ENCODE measurements around the gene CORO7.

The CORO7 gene

DNA sequence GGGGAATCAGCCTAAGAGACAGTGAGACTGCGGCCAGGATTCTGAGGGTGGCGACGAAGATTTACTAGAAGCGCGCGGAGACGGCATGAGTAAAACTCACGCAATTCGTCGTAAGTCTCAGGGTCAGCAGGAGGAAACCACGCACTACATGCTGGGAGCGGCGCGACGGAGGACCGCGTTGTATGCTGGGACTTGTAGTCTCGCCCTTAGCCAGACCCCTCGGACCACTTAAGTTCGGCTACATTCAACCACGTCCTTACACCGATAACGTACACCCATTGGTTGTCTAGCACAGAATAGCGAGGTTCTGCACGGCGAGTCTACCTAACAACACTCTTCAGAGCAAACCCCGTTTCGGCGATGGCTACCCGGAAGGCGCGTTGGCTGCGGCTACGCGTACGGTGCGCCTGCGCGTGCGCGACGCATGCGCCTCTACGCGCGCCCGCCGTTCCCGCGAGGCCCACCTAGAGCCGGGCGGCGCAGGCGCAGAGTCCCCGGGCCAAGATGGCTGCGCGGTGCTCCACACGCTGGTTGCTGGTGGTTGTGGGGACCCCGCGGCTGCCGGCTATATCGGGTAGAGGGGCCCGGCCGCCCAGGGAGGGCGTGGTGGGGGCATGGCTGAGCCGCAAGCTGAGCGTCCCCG is 9.1 kb upstream of the CORO7 start, which contains the start of gene DNAJA3:
TSS of gene DNAJA3 (plus strand) at position 491 of the 643 bp plus-strand sequence. CDS start at position 505, 14 bp downstream.
- peak; percentile 88 for DNase-seq

DNA sequence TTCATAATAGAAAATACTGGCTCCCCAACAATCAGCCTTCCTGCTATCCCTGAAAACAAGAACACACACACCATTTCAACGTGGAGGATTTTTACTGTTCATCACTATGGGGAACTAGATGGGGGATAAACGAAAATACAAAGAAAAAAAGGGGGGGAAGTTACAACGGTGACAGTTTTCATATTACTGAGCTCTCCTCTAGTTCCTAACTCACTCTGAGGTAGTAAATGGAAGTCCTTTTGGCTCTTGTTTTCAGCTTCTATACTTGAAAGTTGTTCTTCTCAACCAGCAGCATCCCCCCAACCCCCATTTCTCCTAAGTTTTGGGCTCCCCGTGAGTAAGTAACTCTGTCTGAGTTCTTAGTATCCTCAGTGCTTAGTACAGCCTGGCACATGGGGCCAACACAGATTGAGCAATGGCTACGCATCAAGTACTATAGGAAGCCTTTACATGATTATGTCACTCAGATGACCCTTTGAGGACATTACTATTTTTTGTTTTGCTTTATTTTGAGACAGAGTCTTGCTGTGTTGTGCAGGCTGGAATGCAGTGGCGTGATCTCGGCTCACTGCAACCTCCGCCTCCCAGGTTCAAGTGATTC is 4.2 kb upstream of the CORO7 start:
- no peak for DNase-seq

DNA sequence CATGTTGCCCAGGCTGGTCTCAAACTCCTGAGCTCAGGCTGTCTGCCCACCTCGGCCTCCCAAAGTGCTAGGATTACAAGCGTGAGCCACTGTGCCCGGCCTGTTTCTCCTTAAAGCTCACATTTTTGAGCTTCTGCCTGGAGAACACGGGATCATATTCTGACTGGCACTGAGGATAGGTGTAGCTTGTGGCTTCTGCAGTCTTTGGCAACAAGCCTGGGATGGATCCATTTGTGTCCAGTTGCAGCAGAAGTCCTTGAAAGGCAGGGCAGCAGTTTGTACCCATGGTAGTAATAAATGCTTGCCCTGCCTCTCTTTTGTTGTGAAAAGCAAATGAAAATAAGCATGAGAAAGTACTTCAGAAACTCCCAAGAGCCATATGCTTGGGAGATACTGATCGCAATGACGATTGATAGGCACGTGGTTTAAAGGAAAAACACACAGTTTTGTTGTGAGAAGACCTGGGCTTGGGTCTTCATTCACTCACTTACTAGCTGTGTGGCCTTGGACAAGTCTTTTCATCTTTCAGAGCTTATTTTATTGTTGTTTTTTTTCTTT is 3.1 kb upstream of the CORO7 start:
- DNase-seq, result no peak

DNA sequence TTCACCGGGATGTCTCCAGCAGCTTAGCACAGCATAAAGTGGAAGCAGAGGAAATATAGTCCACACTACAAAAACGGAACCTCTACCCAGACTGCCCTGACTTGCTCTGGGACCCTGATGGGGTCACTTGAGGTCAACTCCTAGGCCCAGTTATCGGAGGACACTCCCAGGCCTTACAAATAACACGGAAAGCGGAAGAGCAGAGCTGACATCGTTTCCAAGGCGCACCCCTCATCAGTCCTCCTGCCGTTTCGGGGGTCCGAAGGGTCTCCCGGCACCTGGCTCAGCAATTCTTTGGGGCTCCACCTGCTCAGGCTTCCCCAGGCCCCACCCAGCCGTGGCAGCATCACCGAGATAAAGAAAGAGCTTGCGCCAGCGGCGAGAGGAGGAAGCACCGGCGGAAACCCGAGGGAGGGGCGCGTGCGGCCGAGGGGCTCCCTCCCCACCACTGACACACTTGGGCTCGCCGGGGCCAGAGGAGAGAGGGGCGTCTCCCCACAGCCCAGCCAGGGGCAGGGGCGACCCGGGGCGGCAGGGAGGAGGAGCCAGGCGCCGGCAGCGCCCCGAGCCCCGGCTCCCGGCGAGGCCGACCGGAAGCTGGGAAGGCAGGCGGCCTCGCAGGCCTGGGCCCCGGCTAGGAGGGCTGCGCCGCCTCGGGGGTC is 727 bp downstream of the CORO7 start:
- DNase-seq, result peak; percentile 26

DNA sequence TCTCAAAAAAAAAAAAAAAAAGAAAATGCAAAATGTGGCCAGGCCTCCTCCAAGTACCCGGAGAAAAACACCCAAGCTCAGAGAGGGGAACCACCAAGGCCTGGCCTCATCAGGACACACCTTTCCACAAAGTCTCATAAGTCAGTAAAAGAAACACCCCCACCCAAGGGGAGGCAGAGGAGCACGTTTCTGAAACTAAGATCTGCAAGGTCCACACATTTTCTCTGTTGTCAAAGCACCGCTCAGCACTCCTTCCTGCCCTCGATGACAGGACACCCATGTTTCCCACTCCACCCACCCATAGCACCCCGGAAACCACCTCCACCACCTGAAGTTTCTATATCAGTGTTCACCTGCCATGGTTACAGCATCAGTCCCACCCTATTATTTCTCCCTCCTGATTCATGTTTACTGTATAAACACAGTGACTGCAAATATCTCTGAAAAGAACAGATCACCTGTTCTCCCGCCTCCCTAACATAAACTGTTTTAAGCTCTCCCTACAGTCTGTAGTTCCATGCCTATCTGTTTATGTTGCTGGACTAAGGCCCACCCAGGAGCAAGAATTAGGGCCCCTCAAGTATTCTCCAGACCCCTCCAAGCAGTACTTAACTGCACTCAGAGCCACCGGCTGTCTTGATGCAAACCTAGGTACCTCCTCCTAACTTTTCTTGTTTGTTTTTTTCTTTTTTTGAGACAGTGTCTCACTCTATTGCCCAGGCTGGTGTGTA is 2.0 kb downstream of the CORO7 start:
- DNase-seq, result peak; percentile 37

DNA sequence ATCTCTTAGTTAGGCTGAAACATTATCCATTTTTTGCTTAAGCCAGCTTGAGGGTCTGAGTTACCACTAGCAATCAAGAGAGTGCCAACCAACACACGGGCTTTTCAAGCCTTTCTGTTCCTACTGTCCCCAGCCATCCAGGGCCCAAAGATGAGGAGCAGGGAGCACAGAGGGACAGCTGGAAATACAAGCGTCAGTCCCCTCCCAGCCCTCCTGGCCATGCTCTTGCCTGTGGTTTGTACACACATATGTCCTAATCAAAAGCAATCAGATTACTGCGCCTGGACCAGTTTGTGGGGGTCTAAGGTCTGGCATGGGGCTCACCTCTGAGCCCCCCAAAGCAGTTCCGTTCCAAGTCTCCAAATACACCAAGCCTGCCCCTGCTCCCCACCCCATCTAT is 3.5 kb downstream of the CORO7 start:
- DNase-seq, result no peak

GRCh38 chr16:4412159-4412558 is 4.2 kb downstream of the CORO7 start:
- DNase-seq, result no peak

DNA sequence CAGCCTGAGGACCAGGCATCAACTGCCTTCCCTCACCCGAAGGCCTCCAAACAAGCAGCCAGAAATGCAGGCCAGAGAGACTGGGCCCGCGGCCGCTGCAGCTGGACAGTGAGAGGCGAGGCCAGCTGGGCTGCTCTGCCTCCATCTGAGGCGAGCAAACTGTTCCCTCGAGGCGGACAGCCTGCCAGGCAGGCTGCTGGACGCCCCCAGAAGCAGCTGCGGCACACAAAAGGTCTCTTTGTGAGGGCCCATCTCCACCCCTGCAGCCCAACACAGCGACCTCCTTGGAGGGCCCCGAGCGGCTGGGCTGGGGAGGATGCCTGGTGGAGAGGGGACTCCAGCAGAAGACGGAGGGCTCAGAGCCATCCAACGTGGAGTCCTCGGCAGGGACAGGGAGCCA is 4.7 kb downstream of the CORO7 start:
- DNase-seq, result no peak

DNA sequence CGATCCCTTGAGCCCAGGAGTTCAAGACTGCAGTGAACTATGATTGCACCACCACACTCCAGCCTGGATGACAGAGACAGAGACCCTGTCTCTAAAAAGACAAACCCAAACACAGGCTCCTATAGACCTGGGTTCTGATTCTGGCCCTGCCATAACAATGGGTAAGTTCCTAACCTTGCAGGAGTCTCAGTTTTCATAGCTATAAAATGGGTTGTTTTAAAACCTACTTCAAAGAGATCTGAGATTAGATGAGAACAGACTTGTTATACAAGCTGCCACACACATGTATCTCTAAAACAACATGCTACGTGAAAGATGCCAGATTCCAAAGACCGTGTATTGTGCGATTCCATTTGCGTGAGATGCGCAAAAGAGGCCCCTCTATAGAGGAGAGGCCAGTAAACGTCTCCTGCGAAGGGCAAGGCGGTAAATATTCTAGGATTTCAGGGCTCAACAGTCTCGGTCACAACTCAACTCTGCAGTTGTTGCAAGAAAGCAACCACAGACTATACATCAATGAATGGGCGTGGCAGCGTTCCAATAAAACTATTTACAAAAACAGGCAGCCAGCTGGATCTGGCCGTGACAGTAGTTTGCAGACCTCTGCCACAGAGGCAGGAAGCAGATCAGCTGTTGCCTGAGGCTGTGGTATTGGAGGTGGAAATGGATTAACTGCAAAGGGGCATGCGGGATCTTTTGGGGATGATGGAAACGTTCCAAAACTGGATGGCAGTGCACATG is 5.9 kb downstream of the CORO7 start:
- peak; percentile 23 for DNase-seq

GRCh38 chr16:4409081-4409932 is 7.1 kb downstream of the CORO7 start:
- no peak for DNase-seq

GRCh38 chr16:4408323-4408690 is 8.1 kb downstream of the CORO7 start:
- DNase-seq, result no peak

- DNase-seq, result no peak
Measured at GRCh38 chr16:4407543-4408322, 8.7 kb downstream of the CORO7 start.

DNA sequence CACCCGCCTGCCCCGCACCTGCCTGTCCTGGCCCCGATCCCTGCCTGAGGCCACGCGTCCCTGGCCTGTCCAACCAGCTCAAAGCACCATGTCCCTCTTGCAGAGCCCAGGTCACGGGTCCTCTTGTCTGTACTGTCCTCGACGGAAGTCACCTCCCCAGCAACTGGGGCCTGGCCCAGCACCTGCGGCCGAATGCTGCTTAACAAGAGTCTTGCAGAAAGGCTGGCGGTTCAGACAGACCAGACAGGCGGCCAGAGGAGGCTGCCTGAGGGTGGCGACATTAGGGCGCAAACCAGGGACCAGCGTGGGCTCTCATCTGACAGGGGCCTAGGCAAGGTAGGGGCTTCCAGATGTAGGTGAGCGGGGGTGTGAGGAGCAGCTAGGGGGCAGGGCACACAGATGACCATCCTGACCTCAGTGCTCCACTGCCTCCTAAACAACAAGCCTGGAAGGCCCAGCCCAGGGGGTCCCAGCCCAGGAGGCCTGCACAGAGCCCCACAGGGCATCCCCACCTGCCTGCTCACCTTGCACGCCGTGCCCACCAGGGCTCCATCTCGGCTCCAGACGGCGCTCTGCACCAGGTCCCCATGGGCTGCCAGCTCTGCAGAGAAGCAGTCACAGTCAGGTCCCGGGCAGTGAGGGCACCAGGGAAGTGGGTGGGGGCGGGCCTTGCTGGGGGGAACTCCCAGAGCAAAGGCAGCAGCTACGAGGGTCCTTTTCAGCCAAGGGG is 11.3 kb downstream of the CORO7 start:
- DNase-seq, result no peak

DNA sequence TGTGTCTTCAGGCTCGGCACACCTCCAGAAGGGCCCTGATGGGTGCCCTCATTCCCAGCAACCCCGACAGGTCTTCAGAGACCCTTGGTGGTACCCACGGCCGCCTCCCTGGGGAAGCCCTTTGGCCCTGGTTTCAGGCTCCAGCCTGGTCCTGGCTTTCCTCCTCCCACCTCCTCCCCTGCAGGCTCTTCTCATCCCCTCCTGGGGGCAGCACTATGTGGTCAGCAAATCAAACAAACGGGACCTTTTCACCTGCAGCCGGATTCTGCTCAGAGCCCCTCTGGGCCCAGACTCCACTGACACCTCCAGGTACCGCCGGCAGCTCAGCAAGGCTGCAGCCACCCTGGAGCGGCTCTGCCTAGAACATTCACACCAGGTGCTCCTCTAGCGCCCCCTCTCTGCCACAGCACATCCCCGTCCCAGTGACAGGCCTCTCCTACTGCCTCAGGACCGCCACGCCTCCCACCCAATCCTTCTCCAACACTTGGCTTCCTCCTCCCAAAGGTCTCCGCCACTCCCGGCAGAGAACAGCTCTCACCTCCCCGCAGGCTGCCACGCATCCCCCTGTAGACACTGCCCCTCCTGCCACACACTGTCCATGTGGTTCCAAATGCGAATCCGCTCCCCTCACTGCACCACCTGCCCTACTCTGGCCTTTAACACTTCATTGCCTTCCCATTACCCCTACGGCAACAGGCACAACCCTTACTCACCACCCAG is 12.0 kb downstream of the CORO7 start:
- DNase-seq, result no peak

DNA sequence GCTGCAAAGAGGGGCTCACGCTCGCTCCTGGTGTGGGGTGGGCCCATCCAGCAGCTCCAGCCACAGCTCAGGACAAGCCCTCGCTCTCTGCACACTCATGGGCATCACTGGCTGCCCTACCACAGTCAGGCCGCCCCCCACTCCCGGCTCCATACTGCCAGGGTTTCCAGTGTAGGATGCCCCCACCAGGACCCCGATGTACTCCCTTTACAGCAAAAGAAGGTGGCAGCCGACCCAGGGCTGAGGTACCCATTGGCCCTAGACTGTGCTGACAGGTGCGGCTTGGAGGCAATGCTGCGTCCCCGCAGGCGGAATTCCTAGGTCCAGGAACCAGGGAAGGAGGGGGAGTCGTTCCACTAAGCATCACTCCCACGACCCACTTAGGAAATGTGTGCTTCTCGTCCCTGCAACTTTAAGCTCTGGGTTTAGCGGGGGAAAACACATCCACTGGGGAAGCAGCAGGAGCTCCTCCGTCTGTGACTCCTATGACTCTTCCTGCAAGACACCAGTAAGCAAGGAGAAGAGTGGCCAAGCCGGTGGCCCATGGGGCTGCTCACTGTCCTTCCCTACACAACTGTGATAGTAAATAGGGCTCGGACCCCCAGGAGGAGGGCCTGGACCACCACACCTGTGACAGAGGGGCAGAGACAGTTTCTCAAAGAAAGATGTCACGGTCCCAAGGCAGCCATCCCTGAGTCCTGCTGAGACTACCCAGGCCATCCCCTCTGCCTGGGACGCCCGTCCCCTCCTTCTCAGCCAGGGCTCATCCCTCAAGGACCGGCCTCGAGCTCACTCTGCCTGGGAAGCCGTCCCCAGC is 13.1 kb downstream of the CORO7 start:
- no peak for DNase-seq

- peak; percentile 54 for DNase-seq
Measured at GRCh38 chr16:4402439-4403132, 13.8 kb downstream of the CORO7 start.

- no peak for DNase-seq
Measured at GRCh38 chr16:4401510-4401909, 14.9 kb downstream of the CORO7 start.

DNA sequence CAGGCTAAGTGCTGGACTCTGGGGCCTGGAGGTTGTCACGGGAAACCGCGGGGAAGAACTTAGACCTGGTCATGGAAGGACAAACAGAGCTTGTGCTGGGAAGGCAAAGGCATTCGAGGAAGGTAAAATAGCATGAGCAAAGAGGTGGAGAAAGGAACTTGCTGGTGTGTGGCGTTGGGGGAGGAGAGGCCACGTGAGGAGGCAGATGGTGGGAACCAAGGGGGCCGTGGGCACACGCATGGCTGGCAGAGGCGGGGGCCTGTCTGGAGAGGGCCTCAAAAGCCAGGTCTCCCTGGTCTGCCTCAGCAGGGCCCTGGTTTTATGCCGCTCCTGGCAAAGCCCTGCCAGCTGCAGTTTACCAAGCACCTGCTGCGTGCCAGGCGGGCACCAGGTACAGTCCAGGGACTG is 15.3 kb downstream of the CORO7 start:
- no peak for DNase-seq
